ENCODE results near the gene KLHL2.
"Not testable (repeated sequence)": the region's sequence is repeated elsewhere in the genome, so short reads cannot be mapped to it uniquely, and the experiment has no call there.

Gene KLHL2

GRCh38 chr4:165203541-165204461, 3.6 kb upstream of the KLHL2 start:
- DNase-seq = no peak

GRCh38 chr4:165204462-165204830, 2.9 kb upstream of the KLHL2 start:
- DNase-seq = no peak

- DNase-seq = peak in 1 of 2 experiments; percentile 17
These were observed 338 bp upstream of the KLHL2 start for GRCh38 chr4:165207016-165207430.

- DNase-seq = peak in 1 of 2 experiments; percentile 21
These were observed 876 bp downstream of the KLHL2 start for GRCh38 chr4:165208221-165208652.

- no peak for DNase-seq
These were observed 1.5 kb downstream of the KLHL2 start for GRCh38 chr4:165208741-165209388.

GRCh38 chr4:165209796-165210195, 2.4 kb downstream of the KLHL2 start:
- no peak for DNase-seq

GRCh38 chr4:165210566-165210965, 3.2 kb downstream of the KLHL2 start:
- no peak for DNase-seq

- DNase-seq = not testable (repeated sequence)
These were observed 5.3 kb downstream of the KLHL2 start for GRCh38 chr4:165212647-165213046.

GRCh38 chr4:165213404-165213803, 6.0 kb downstream of the KLHL2 start:
- not testable (repeated sequence) for DNase-seq

- DNase-seq = not testable (repeated sequence)
These were observed 6.8 kb downstream of the KLHL2 start for GRCh38 chr4:165213991-165214709.

GRCh38 chr4:165215034-165215751, 7.8 kb downstream of the KLHL2 start:
- not testable (repeated sequence) for DNase-seq

GRCh38 chr4:165215761-165216487, 8.6 kb downstream of the KLHL2 start:
- DNase-seq = not testable (repeated sequence)

- DNase-seq = no peak
These were observed 10.0 kb downstream of the KLHL2 start for GRCh38 chr4:165217325-165217724.

GRCh38 chr4:165221306-165221705, 13.9 kb downstream of the KLHL2 start:
- DNase-seq = not testable (repeated sequence)

GRCh38 chr4:165221993-165222650, 14.8 kb downstream of the KLHL2 start:
- not testable (repeated sequence) for DNase-seq

GRCh38 chr4:165222651-165222994, 15.3 kb downstream of the KLHL2 start:
- DNase-seq = no peak

- DNase-seq = not testable (repeated sequence)
These were observed 20.0 kb downstream of the KLHL2 start for GRCh38 chr4:165227401-165227800.

- DNase-seq = not testable (repeated sequence)
These were observed 22.3 kb downstream of the KLHL2 start for GRCh38 chr4:165229490-165230200.

- not testable (repeated sequence) for DNase-seq
These were observed 25.5 kb downstream of the KLHL2 start for GRCh38 chr4:165232623-165233433.

GRCh38 chr4:165234766-165235165, 27.4 kb downstream of the KLHL2 start:
- no peak for DNase-seq

All from NCI-H187 (cell line).